IPS-18a (cell line): ENCODE data around the gene GNG13.
"Not testable (repeated sequence)": the region's sequence is repeated elsewhere in the genome, so short reads cannot be mapped to it uniquely, and the experiment has no call there.

Source experiments
- H3K27ac ChIP-seq: one replicate; pipeline ENCODE4 v1.5.1; 2013; ENCODE audit warnings: low read length
- H3K27me3 ChIP-seq: one replicate; pipeline ENCODE4 v1.6.1; 2013; ENCODE audit warnings: mild to moderate bottlenecking, low read length; ENCODE audit not compliant: control insufficient read depth, insufficient read depth
- H3K36me3 ChIP-seq: one replicate; pipeline ENCODE4 v1.6.1; 2013; ENCODE audit warnings: low read depth, low read length; ENCODE audit not compliant: control insufficient read depth
- H3K4me1 ChIP-seq: one replicate; pipeline ENCODE4 v1.6.1; 2013; ENCODE audit warnings: low read depth, low read length; ENCODE audit not compliant: control insufficient read depth
- H3K4me3 ChIP-seq: one replicate; pipeline ENCODE4 v1.5.1; 2013; ENCODE audit warnings: low read length
- H3K9ac ChIP-seq: one replicate; pipeline ENCODE4 v1.6.1; 2013; ENCODE audit warnings: mild to moderate bottlenecking, low read length, moderate library complexity
- H3K9me3 ChIP-seq: one replicate; pipeline ENCODE4 v1.6.1; 2013; ENCODE audit warnings: low read depth, low read length; ENCODE audit not compliant: control insufficient read depth

The GNG13 gene

DNA sequence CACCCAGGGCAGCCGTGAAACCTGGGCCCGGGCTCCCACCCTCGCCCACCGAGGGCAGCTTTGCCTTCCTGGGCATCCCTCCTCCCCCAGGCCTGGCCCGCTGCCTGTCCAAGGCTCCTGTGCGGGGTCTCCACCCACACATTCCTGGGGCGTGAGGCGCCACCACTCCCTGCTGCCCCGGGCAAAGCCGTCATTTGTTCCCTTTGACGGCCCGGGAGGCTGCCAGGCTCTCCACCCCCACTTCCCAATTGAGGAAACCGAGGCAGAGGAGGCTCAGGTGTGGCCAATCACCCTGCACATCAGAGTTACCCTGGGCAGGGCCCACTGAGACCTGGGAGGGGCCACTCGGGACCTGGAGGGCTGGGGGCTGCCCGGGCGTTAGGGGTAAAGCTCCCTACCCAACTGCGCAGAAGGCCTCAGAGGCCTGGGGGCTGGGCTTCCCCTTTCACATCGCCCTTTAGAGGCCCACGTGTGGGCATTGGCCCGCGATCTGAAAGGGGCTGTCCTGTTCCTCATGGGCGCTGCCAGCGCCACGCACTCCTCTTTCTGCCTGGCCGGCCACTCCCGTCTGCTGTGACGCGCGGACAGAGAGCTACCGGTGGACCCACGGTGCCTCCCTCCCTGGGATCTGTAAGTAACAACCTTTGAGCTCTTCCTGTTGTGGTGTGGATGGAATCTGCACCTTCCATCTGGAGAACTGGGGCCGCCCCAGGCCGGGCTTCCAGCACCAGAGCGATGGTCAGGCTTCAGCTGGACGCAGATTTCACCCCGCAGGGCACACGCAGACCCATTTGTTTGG lies 39.8 kb downstream of the GNG13 start, which contains the start of gene MSLN:
Gene MSLN, plus strand, starts transcription at position 190 of the 799 bp plus-strand sequence. CDS start 1,947 bp downstream, outside the sequence.
- Histone ChIP-seq H3K4me3 (no peak within 1 kb of the TSS), H3K36me3 (no peaks in the 10 kb centered on the region), H3K27me3 (no peaks in the 10 kb centered on the region), H3K9me3 (no peaks in the 10 kb centered on the region), H3K4me1 (no peaks in the 10 kb centered on the region), H3K27ac (no peak within 1 kb of the TSS), H3K9ac (no peak within 1 kb of the TSS)

DNA sequence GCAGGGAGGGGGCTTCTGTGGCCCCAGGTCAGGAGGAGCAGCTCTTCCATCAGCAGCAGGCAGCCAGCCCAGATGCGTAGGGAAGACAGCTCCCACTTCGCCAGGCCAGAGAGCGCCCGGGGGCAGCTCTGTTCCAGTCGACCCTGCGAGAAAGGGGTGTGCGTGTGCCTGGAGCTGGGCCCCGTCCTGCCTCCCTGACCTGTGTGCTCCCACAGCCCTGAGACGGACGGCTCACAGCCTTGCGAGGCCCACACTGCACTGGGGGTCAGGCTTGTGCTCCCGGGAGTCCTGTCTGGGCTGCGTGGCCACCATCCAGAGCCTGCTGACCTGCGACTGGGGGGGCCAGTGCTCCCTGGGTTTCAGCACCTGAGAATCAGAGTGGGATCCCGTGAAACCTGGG lies 40.5 kb downstream of the GNG13 start:
- Histone ChIP-seq H3K9ac (no peak overlapping the region), H3K4me1 (no peaks in the 10 kb centered on the region), H3K27ac (no peak overlapping the region), H3K27me3 (no peaks in the 10 kb centered on the region), H3K4me3 (no peak overlapping the region), H3K36me3 (no peaks in the 10 kb centered on the region), H3K9me3 (no peaks in the 10 kb centered on the region)

DNA sequence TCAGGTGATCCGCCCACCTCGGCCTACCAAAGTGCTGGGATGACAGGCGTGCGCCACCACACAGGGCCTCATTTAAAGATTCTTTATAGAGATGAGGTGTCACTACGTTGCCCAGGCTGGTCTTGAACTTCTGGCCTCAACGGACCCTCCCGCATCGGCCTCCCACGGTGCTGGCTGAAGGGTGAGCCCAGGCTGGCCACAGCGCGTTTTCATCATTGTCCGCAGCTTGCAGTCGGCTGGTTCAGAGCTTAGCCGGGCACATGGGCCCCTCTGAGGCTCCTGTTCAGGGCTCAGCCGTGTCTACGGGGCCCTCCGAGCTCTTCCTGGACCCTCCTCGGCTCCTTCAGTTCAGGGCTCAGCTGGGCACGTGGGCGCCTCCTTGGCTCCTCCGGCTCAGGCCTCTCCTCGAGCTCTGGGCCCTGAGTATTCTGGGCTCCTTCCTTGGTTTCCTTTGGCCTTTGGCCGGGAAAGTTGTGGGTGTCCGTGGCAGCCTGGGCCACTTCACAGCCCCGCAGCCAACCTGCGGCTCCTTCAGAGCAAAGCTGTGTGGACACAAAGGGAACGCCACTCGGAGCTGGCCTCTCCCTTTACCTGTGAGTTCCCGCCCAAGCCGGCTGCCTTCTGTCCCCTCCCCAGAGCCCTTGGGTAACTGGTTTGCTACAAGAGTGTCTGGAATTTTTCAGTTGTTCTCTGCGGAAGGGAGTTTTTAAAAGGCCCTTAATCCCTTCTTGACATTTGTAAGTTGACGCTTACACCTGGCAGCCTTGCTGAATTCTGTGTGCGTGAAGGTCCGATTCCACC lies 41.2 kb downstream of the GNG13 start:
- no peaks in the 10 kb centered on the region for H3K9me3 ChIP-seq
- no peaks in the 10 kb centered on the region for H3K36me3 ChIP-seq
- H3K27me3 ChIP-seq: no peaks in the 10 kb centered on the region
- H3K4me1 ChIP-seq: no peaks in the 10 kb centered on the region
- no peak overlapping the region for H3K9ac ChIP-seq
- H3K27ac ChIP-seq: no peak overlapping the region
- no peak overlapping the region for H3K4me3 ChIP-seq

GRCh38 chr16:756428-756827 lies 44.1 kb downstream of the GNG13 start:
- H3K27me3 ChIP-seq: no peaks in the 10 kb centered on the region
- H3K36me3 ChIP-seq: no peaks in the 10 kb centered on the region
- no peaks in the 10 kb centered on the region for H3K9me3 ChIP-seq

DNA sequence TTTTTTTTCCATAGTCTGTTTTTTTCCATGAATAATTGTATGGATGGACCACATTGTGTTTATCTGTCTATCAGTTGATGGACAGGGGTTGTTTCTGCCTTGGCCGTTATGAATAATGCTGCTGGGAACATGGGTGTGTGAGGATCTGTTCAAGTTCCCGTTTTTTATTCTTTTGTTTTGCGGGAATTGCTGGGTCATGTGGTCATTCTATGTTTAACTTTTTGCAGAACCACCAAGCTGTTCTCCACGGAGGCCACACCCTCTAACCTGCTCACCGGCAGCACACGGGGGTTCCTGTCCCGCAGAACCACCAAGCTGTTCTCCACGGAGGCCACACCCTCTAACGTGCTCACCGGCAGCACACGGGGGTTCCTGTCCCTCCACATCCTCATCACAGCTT lies 45.9 kb downstream of the GNG13 start:
- Histone ChIP-seq H3K36me3 (no peaks in the 10 kb centered on the region), H3K27me3 (no peaks in the 10 kb centered on the region), H3K4me3 (no peak overlapping the region), H3K4me1 (peaks cover 18% of the 10 kb centered on the region), H3K9ac (no peak overlapping the region), H3K9me3 (no peaks in the 10 kb centered on the region), H3K27ac (no peak overlapping the region)

More at GRCh38 chr16:756428-756827, 44.1 kb downstream of the GNG13 start:
- H3K9ac ChIP-seq: no peak overlapping the region
- peaks cover 12% of the 10 kb centered on the region for H3K4me1 ChIP-seq
- no peak overlapping the region for H3K27ac ChIP-seq
- H3K4me3 ChIP-seq: no peak overlapping the region

GRCh38 chr16:754121-754607 lies 46.4 kb downstream of the GNG13 start:
- not testable (repeated sequence) for H3K4me3 ChIP-seq, H3K27ac ChIP-seq, H3K27me3 ChIP-seq, H3K36me3 ChIP-seq, H3K9ac ChIP-seq, H3K9me3 ChIP-seq
- H3K4me1 ChIP-seq: peaks cover 18% of the 10 kb centered on the region

- H3K27me3 ChIP-seq: no peaks in the 10 kb centered on the region
- H3K36me3 ChIP-seq: no peaks in the 10 kb centered on the region
- no peak overlapping the region for H3K27ac ChIP-seq
- H3K4me3 ChIP-seq: no peak overlapping the region
- H3K9ac ChIP-seq: no peak overlapping the region
- H3K4me1 ChIP-seq: peaks cover 18% of the 10 kb centered on the region
- no peaks in the 10 kb centered on the region for H3K9me3 ChIP-seq
These were observed 48.6 kb downstream of the GNG13 start for GRCh38 chr16:752007-752312.

GRCh38 chr16:751152-752006 lies 49.2 kb downstream of the GNG13 start:
- H3K9ac ChIP-seq: no peak overlapping the region
- no peak overlapping the region for H3K27ac ChIP-seq
- peaks cover 18% of the 10 kb centered on the region for H3K4me1 ChIP-seq
- H3K9me3 ChIP-seq: no peaks in the 10 kb centered on the region
- no peak overlapping the region for H3K4me3 ChIP-seq
- no peaks in the 10 kb centered on the region for H3K36me3 ChIP-seq
- H3K27me3 ChIP-seq: no peaks in the 10 kb centered on the region

- Histone ChIP-seq H3K27me3 (no peaks in the 10 kb centered on the region), H3K9ac (no peak overlapping the region), H3K9me3 (no peaks in the 10 kb centered on the region), H3K27ac (no peak overlapping the region), H3K4me3 (no peak overlapping the region), H3K36me3 (no peaks in the 10 kb centered on the region), H3K4me1 (peaks cover 18% of the 10 kb centered on the region)
These were observed 50.0 kb downstream of the GNG13 start for GRCh38 chr16:750485-750884.

DNA sequence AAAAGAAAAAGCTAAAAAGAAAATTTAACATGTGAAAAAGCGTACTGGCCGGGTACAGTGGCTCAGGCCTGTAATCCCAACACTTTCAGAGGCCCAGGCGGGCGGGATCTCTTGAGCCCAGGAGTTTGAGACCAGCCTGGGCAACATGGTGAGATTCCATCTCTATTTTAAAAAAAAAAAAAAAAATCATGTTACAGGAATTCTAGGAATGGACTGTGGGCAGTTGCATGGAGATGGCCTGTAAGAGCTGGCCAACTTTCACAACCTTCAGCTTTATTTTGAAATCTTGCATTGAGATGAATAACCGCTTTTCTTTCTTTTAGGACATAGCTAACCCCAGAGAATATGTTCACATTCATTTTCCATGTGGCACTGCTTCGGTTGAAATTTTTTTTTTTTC lies 51.5 kb downstream of the GNG13 start:
- Histone ChIP-seq H3K27me3 (no peaks in the 10 kb centered on the region), H3K4me1 (peaks cover 18% of the 10 kb centered on the region)

More for the DNA sequence above, 51.5 kb downstream of the GNG13 start:
- Histone ChIP-seq H3K4me3 (no peak overlapping the region), H3K36me3 (no peaks in the 10 kb centered on the region), H3K27ac (no peak overlapping the region), H3K9me3 (no peaks in the 10 kb centered on the region), H3K9ac (no peak overlapping the region)
